Ovary (tissue), 3 donors: ENCODE data around the gene AMER2.

Experiments
- EP300 ChIP-seq: sonication (generic); formaldehyde crosslinking; IDR thresholded peaks from one replicate; pipeline ENCODE4 v1.6.1; 2017; ENCODE audit warnings: antibody characterized with exemption
- POLR2A ChIP-seq: fragments of 450-650 bp; IDR thresholded peaks from one replicate; pipeline ENCODE4 v1.6.1; 2017; ENCODE audit warnings: antibody characterized with exemption, mild to moderate bottlenecking, moderate library complexity
- TF ChIP-seq, protein P1 (sequence below), 3 donors: fragments of 450-650 bp in 2 of 3; fragments of 200-600 bp in 1 of 3; IDR thresholded peaks; one replicate each; pipeline versions ENCODE4 v1.5.1 to v1.8.0; 2016 to 2022; ENCODE audit warnings: antibody characterized with exemption in 3 of 3, mild to moderate bottlenecking in 1 of 3
- donor health status: DM: no; HTN: no; CAD: no.

DNA sequence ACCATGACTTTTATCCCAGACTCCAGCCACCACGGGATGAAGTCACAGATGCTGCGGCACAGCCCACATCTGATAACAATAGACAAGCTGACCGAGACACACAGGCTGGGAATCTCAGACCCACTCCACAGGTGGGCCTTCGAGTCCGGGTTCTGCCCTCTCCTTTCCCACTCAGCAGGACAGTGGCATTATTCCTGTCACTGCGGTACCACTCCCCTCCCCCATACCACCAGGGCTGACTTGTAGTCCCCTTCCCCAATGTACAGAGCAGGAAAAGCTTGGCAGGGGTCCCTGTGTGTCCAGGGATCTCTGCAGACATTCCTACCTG lies 179 bp upstream of the AMER2 start:
- no peak for TF ChIP-seq POLR2A
- TF ChIP-seq, protein P1, sequence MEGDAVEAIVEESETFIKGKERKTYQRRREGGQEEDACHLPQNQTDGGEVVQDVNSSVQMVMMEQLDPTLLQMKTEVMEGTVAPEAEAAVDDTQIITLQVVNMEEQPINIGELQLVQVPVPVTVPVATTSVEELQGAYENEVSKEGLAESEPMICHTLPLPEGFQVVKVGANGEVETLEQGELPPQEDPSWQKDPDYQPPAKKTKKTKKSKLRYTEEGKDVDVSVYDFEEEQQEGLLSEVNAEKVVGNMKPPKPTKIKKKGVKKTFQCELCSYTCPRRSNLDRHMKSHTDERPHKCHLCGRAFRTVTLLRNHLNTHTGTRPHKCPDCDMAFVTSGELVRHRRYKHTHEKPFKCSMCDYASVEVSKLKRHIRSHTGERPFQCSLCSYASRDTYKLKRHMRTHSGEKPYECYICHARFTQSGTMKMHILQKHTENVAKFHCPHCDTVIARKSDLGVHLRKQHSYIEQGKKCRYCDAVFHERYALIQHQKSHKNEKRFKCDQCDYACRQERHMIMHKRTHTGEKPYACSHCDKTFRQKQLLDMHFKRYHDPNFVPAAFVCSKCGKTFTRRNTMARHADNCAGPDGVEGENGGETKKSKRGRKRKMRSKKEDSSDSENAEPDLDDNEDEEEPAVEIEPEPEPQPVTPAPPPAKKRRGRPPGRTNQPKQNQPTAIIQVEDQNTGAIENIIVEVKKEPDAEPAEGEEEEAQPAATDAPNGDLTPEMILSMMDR (IDR thresholded peaks at IDR 0.05), result no peak
- TF ChIP-seq EP300, result no peak
